ENCODE results near the gene CSAG2.

CSAG2 gene

GRCh38 chrX:152663086-152663485, 46.0 kb downstream of the CSAG2 start:
- DNase-seq (ENCODE audit: low spot score): no peak

GRCh38 chrX:152658302-152658701, 50.8 kb downstream of the CSAG2 start:
- no peak for DNase-seq (ENCODE audit: low spot score)

All from COLO829 (cell line).